ENCODE data around the gene CHST7.

Gene CHST7

DNA sequence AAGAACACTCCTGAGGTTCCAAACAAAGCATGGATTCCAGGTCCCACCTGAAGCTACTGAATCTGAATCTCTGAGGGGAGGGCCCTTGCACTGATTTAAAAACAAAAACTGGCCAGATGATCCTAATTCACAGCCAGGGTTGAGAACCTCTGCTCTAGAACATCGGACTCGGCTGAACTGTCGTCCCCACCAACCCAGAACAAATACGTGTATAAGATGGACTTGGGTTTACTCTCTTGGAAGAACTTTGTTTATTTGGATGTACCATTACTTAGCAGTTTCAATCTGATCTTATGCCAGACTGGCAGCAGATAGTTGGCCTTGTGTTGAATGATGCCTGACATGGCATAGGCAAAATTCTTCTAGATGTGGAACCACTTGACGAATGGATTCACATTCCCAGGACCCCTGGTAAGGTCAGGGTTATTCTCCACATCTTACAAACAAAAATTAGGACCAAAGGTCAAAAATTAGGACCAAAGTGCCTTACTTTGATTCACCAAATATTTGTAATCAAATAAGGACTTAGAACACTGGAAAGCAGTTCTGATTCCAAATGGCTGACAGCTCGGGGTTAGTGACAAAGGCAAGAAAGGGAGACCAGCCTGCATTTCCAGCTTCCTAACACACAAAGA lies 29.0 kb downstream of the CHST7 start:
- no peak overlapping the region for H3K9ac ChIP-seq (ENCODE audit: low read length)
- H3K27ac ChIP-seq (ENCODE audit: low read length, poor library complexity, severe bottlenecking): no peak overlapping the region
- H2BK15ac ChIP-seq (ENCODE audit: low read depth, poor library complexity, severe bottlenecking): no peak overlapping the region
- 100% methylated on average over 6 of the region's 6 CpGs for WGBS
- H4K91ac ChIP-seq (ENCODE audit: low read length): no peak overlapping the region
- no peak overlapping the region for H2AK5ac ChIP-seq (ENCODE audit: low read length, severe bottlenecking)
- H3K9me3 ChIP-seq (ENCODE audit: control insufficient read depth, low read length): no peaks in the 10 kb centered on the region
- H3K36me3 ChIP-seq (ENCODE audit: control insufficient read depth in 1 of 2, insufficient read depth in 2 of 2, low read depth in 1 of 2, low read length in 2 of 2): peaks cover 4 to 25% of the 10 kb centered on the region in 2 experiments
- no peak overlapping the region for H3K14ac ChIP-seq (ENCODE audit: low read length in 2 of 2)
- H4K8ac ChIP-seq (ENCODE audit: low read length): no peak overlapping the region
- no peak overlapping the region for H2BK5ac ChIP-seq (ENCODE audit: low read depth, low read length, poor library complexity, severe bottlenecking)
- no peaks in the 10 kb centered on the region for H3K4me1 ChIP-seq (ENCODE audit: control insufficient read depth, insufficient read depth, low read depth, low read length)
- H3K4ac ChIP-seq (ENCODE audit: low read depth in 1 of 2, low read length in 2 of 2): no peak overlapping the region
- no peak overlapping the region for H3K18ac ChIP-seq (ENCODE audit: low read depth in 1 of 2, low read length in 2 of 2)
- H2AFZ ChIP-seq (ENCODE audit: low read depth, low read length): no peak overlapping the region
- no peak overlapping the region for H3K4me3 ChIP-seq (ENCODE audit: insufficient read depth in 1 of 2, low read depth in 1 of 2, low read length in 2 of 2)
- no peak overlapping the region for H2BK12ac ChIP-seq (ENCODE audit: low read length in 2 of 2)
- no peak overlapping the region for H3K23ac ChIP-seq (ENCODE audit: low read length in 2 of 2)
- H3K4me2 ChIP-seq (ENCODE audit: low read length, poor library complexity, severe bottlenecking): no peak overlapping the region
- peaks cover 4% of the 10 kb centered on the region for H3K79me1 ChIP-seq (replicated peaks; ENCODE audit: low read length, poor library complexity, severe bottlenecking)
- H3K27me3 ChIP-seq (ENCODE audit: control insufficient read depth in 1 of 2, insufficient read depth in 1 of 2, low read length in 2 of 2): peaks cover 0 to 21% of the 10 kb centered on the region in 2 experiments
- H2BK120ac ChIP-seq (ENCODE audit: low read depth, low read length): no peak overlapping the region
- DNase-seq: no peak

DNA sequence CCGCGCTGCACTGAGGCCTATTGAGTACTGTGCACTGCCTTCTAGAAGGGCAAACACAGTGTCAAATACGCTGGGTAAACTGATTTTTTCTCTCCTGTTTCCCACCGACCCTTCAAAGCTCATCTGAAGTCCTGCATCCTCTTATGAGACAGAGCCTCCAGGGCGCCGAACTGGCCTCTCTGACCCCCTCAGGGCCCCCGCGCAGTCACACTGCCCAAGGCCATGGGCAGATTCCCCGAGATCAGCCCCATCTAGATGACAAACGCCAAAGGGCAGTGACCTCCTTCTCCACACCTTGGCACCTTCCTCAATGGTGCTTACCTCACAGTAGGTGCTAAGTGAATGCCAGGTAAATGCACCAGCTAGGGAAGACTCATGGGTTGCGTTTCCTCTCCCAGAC lies 34.4 kb downstream of the CHST7 start:
- Histone ChIP-seq H3K9ac (ENCODE audit: low read length) (no peak overlapping the region), H3K36me3 (ENCODE audit: control insufficient read depth in 1 of 2, insufficient read depth in 2 of 2, low read depth in 1 of 2, low read length in 2 of 2) (peaks cover 4 to 13% of the 10 kb centered on the region in 2 experiments), H3K23ac (ENCODE audit: low read length in 2 of 2) (no peak overlapping the region), H3K27me3 (ENCODE audit: control insufficient read depth in 1 of 2, insufficient read depth in 1 of 2, low read length in 2 of 2) (peaks cover 0 to 13% of the 10 kb centered on the region in 2 experiments), H3K79me1 (replicated peaks; ENCODE audit: low read length, poor library complexity, severe bottlenecking) (no peaks in the 10 kb centered on the region), H3K4me1 (ENCODE audit: control insufficient read depth, insufficient read depth, low read depth, low read length) (no peaks in the 10 kb centered on the region), H2BK5ac (ENCODE audit: low read depth, low read length, poor library complexity, severe bottlenecking) (no peak overlapping the region), H4K8ac (ENCODE audit: low read length) (no peak overlapping the region), H3K4ac (ENCODE audit: low read depth in 1 of 2, low read length in 2 of 2) (no peak overlapping the region), H3K14ac (ENCODE audit: low read length in 2 of 2) (no peak overlapping the region), H2BK120ac (ENCODE audit: low read depth, low read length) (no peak overlapping the region), H3K4me2 (ENCODE audit: low read length, poor library complexity, severe bottlenecking) (no peak overlapping the region), H3K27ac (ENCODE audit: low read length, poor library complexity, severe bottlenecking) (no peak overlapping the region), H4K91ac (ENCODE audit: low read length) (no peak overlapping the region), H2AK5ac (ENCODE audit: low read length, severe bottlenecking) (no peak overlapping the region), H2BK12ac (ENCODE audit: low read length in 2 of 2) (no peak overlapping the region), H2AFZ (ENCODE audit: low read depth, low read length) (no peak overlapping the region), H3K9me3 (ENCODE audit: control insufficient read depth, low read length) (no peaks in the 10 kb centered on the region), H3K18ac (ENCODE audit: low read depth in 1 of 2, low read length in 2 of 2) (no peak overlapping the region), H3K4me3 (ENCODE audit: insufficient read depth in 1 of 2, low read depth in 1 of 2, low read length in 2 of 2) (no peak overlapping the region), H2BK15ac (ENCODE audit: low read depth, poor library complexity, severe bottlenecking) (no peak overlapping the region)
- no peak for DNase-seq
- 95% methylated on average over 11 of the region's 11 CpGs for WGBS

DNA sequence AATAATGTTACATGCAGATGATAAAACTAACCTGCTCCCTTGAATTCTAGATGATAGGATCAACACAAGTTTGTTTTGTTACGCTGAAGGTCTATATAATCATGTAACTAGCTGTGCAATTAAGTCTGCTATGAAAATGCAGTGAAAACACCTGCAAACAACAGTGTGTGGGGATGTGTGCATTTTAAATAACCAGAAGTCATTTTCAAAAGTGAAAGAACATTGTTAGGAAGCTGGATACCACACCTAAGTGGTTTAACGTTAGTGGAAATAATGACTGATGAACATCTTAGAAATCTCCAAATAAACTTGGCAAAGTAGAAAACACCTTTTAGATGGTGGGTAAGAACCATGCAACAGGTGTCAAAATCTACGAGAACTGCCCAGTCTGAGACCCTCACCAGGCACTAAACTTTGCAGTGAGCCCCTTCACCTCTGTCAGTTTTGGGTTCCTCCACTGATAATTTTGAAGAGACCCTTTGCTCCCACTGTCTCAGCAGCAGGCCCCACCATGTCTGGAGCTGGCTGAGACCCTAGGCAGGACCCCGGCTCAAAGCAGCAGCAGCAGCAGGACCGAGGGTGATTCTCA lies 36.6 kb downstream of the CHST7 start:
- no peaks in the 10 kb centered on the region for H3K79me1 ChIP-seq (replicated peaks; ENCODE audit: low read length, poor library complexity, severe bottlenecking)
- H3K9ac ChIP-seq (ENCODE audit: low read length): no peak overlapping the region
- H3K4me3 ChIP-seq (ENCODE audit: insufficient read depth in 1 of 2, low read depth in 1 of 2, low read length in 2 of 2): no peak overlapping the region
- H3K9me3 ChIP-seq (ENCODE audit: control insufficient read depth, low read length): no peaks in the 10 kb centered on the region
- H3K14ac ChIP-seq (ENCODE audit: low read length in 2 of 2): no peak overlapping the region
- H3K36me3 ChIP-seq (ENCODE audit: control insufficient read depth in 1 of 2, insufficient read depth in 2 of 2, low read depth in 1 of 2, low read length in 2 of 2): peaks cover 4 to 23% of the 10 kb centered on the region in 2 experiments
- DNase-seq: no peak
- no peak overlapping the region for H2AK5ac ChIP-seq (ENCODE audit: low read length, severe bottlenecking)
- 70% methylated on average over 4 of the region's 5 CpGs for WGBS
- H2BK5ac ChIP-seq (ENCODE audit: low read depth, low read length, poor library complexity, severe bottlenecking): no peak overlapping the region
- H2AFZ ChIP-seq (ENCODE audit: low read depth, low read length): no peak overlapping the region
- H3K4ac ChIP-seq (ENCODE audit: low read depth in 1 of 2, low read length in 2 of 2): no peak overlapping the region
- H3K4me2 ChIP-seq (ENCODE audit: low read length, poor library complexity, severe bottlenecking): no peak overlapping the region
- no peak overlapping the region for H2BK120ac ChIP-seq (ENCODE audit: low read depth, low read length)
- no peak overlapping the region for H3K23ac ChIP-seq (ENCODE audit: low read length in 2 of 2)
- H4K8ac ChIP-seq (ENCODE audit: low read length): no peak overlapping the region
- no peak overlapping the region for H3K27ac ChIP-seq (ENCODE audit: low read length, poor library complexity, severe bottlenecking)
- no peak overlapping the region for H2BK15ac ChIP-seq (ENCODE audit: low read depth, poor library complexity, severe bottlenecking)
- H3K27me3 ChIP-seq (ENCODE audit: control insufficient read depth in 1 of 2, insufficient read depth in 1 of 2, low read length in 2 of 2): peaks cover 0 to 10% of the 10 kb centered on the region in 2 experiments
- H4K91ac ChIP-seq (ENCODE audit: low read length): no peak overlapping the region
- no peak overlapping the region for H2BK12ac ChIP-seq (ENCODE audit: low read length in 2 of 2)
- H3K18ac ChIP-seq (ENCODE audit: low read depth in 1 of 2, low read length in 2 of 2): no peak overlapping the region
- no peaks in the 10 kb centered on the region for H3K4me1 ChIP-seq (ENCODE audit: control insufficient read depth, insufficient read depth, low read depth, low read length)

DNA sequence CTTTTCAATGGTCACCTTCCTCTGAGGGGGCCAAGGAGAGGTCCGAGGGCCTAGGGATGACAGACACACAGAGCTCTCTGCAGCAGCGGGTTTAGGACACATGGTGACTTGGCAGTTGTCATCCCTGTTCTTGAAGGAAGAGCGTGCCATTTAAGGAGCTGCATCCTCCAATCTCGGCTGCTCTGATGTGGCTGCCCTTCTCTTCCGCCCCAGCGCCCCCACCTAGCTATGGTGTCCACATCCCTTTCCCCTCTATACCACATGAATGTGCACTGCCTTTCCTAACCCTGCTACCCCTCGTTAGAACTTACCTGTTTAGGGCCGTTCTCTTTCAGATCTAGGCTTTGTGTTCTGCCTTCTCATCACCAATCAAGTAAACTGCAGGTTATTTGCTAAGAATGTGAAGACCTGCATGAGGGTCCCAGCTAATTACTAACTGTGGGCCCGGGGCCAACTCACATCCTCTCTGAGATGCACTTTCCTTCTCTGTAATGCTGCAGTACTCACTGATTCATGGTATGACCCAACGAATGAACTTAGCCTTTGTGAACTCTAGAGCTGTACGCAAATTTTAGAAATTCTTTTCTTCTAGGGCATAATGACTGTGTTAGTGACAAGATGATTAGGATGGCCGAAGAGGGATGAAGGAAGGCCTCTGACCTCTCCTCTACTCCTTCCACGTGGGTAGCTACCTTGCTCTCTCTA lies 38.2 kb downstream of the CHST7 start:
- Histone ChIP-seq H2BK15ac (ENCODE audit: low read depth, poor library complexity, severe bottlenecking) (no peak overlapping the region), H2BK12ac (ENCODE audit: low read length in 2 of 2) (no peak overlapping the region), H3K36me3 (ENCODE audit: control insufficient read depth in 1 of 2, insufficient read depth in 2 of 2, low read depth in 1 of 2, low read length in 2 of 2) (peaks cover 2 to 16% of the 10 kb centered on the region in 2 experiments), H3K9me3 (ENCODE audit: control insufficient read depth, low read length) (no peaks in the 10 kb centered on the region), H2AK5ac (ENCODE audit: low read length, severe bottlenecking) (no peak overlapping the region), H4K91ac (ENCODE audit: low read length) (no peak overlapping the region), H3K27ac (ENCODE audit: low read length, poor library complexity, severe bottlenecking) (no peak overlapping the region), H4K8ac (ENCODE audit: low read length) (no peak overlapping the region), H3K14ac (ENCODE audit: low read length in 2 of 2) (no peak overlapping the region), H3K4me3 (ENCODE audit: insufficient read depth in 1 of 2, low read depth in 1 of 2, low read length in 2 of 2) (no peak overlapping the region), H3K18ac (ENCODE audit: low read depth in 1 of 2, low read length in 2 of 2) (no peak overlapping the region), H3K27me3 (ENCODE audit: control insufficient read depth in 1 of 2, insufficient read depth in 1 of 2, low read length in 2 of 2) (peaks cover 0 to 8% of the 10 kb centered on the region in 2 experiments), H3K4me1 (ENCODE audit: control insufficient read depth, insufficient read depth, low read depth, low read length) (no peaks in the 10 kb centered on the region), H2AFZ (ENCODE audit: low read depth, low read length) (no peak overlapping the region), H2BK120ac (ENCODE audit: low read depth, low read length) (no peak overlapping the region), H2BK5ac (ENCODE audit: low read depth, low read length, poor library complexity, severe bottlenecking) (no peak overlapping the region), H3K4me2 (ENCODE audit: low read length, poor library complexity, severe bottlenecking) (no peak overlapping the region), H3K4ac (ENCODE audit: low read depth in 1 of 2, low read length in 2 of 2) (no peak overlapping the region), H3K23ac (ENCODE audit: low read length in 2 of 2) (no peak overlapping the region), H3K79me1 (replicated peaks; ENCODE audit: low read length, poor library complexity, severe bottlenecking) (no peaks in the 10 kb centered on the region), H3K9ac (ENCODE audit: low read length) (no peak overlapping the region)
- WGBS: 96% methylated on average over 10 of the region's 13 CpGs
- no peak for DNase-seq
